GM18909 (cell line): ENCODE results near the gene CHD3.
A peak's percentile ranks its signal among the peaks of the same experiment; 100 is the strongest.
"Not testable (repeated sequence)": the region's sequence is repeated elsewhere in the genome, so short reads cannot be mapped to it uniquely, and the experiment has no call there.

ENCODE experiments used
- ATAC-seq: cut with Tn5 transposase; IDR thresholded peaks from one replicate; pipeline ENCODE4 v1.9.1; 2021; ENCODE audit warnings: mild to moderate bottlenecking; ENCODE audit not compliant: unreplicated experiment, poor library complexity

The CHD3 gene

DNA sequence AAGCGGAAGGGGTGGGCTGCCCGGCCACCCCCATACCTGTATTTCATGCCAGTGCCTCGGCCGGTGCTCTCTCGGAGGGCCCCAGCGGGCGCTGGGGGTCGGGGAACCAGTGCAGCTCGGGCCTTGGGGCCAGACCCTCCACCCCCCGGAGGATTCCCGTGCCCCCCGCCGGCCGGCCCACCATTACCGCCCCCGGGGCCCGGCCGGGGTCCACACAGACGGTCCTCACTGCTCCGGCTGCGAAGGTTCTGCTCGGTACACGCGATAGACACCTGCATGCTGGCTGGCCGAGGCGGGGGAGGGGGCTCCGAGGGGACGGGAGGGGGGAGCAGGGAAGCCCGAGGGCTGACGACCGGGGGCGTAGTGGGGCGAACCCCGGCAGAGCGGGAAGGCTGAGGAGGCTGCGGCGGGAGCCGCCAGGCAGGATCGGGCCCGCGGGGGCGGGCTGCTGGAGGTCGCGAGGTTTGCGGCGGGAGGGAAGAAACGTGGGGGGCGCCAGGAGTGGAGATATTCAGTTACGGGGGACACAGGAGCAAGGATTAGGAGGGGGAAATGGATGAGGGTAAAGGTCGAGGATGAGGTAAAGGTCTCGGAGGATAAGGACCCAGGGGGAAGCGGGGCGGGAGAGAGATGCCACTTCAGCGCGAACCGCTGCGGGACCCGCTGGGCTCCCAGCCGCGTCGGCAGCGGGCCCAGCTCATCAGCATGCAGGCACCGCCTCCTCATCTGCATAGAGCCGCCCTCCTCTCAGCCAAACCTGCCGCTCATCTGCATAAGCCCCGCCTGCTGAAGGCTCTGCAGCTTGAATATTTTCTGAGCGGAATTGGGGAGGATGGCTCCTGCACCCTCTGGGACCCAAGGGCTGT lies 40.8 kb downstream of the CHD3 start, which contains the start of gene KCNAB3:
KCNAB3 (minus strand) TSS at position 699 of the 866 bp plus-strand sequence; CDS start at position 278, 421 bp downstream.
- ATAC-seq, result no peak

DNA sequence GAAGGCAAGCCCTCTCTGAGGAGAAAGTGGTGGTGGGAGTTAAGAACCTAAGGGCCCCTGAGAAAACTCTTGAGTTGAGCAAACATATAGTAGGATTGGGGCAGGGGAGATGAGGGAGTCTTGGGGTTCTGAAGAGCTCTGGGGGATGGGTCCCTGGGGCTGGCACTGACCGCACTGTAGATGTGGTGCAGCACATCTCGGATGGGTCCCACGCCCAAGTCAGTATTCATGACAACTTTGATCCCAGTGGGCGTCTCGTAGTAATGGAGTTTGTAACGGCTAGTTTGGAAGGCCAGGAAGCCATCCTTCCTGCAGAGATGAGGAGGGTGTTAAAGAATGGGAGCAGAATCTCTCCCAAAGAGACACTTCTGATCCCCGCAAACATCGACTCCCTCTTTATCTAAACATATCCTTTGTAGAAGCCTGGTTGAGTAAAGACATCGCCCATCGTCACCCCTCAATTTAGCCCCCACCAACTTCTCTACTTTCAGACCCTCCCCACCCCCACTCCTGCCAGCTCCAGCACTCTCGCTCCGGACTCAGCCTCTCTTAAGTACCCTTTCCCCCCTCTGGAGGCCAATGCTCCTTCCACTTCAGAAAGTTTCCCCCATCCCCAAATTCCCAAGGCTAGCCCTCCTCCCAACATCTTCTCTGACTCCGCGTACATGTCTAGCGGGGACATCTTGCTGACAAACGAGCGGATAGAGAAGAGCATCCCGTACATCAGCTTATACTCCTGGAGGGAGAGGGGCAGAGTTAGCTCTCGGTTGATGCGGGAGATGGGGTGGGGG lies 42.4 kb downstream of the CHD3 start:
- no peak for ATAC-seq

DNA sequence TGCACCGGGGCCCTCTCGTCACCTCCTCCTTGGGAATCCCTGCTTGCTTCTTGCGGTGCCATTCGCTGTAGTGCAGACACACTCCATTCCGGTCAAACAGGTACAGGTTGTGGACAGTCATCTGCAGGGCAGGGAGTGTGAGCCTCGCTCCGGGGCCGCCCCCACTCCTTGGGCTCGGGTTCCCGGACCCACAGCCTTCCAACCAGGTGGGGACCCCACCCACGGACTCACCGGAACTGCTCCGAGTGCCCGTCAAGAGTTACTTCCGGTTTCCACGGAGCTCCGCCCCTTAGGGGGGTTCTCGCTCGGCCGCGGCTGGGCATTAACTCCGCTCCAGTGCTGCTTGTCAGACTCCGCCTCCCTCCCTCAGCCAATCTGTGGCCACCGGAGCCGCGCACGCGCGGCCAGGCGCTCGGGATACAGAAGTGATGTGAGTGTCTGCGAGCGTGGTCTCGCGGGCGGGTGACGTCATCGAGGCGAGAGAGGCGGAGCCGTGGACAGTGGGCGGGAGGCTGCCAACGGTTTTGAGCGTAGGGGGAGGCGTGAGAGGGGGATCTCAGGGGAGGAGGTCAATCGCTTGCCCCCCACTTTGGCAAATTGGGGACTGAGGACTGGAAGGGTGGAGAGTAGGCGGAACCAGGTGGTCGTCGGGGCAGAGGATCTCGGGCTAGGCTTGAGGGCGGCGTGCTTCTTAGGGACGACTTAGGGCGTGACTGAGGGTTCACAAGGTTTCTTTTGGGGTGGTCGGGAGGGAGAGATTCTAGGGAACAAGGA lies 43.3 kb downstream of the CHD3 start, which contains the start of the genes CNTROB and TRAPPC1:
CNTROB (plus strand) TSS at position 498 of the 774 bp plus-strand sequence. CDS start 874 bp downstream, outside the sequence.
TRAPPC1 (minus strand) TSS at position 238 of the 774 bp plus-strand sequence; CDS start at position 121, 117 bp downstream.
- ATAC-seq, result peak; percentile 92

DNA sequence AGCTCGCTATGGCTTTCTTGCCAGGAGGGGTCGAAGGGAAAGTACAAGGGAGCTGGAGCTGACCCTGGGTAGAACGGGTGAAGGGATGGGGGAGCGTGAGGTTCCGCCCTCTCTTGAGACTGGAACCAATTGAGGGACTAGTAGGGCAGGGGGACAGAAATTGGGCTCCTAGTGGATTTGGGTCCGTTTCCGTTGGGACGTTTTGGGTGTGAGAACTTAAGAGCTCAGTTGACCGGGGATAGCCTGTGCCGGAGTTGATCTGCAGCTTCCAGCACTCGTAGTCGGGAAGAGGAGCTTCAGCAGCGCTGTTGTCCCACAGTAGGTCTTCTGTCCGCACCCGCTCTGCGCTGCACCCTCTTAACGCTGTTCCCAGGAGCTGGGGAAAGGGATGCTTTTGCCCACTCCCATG lies 43.9 kb downstream of the CHD3 start:
- ATAC-seq, result peak; percentile 7

DNA sequence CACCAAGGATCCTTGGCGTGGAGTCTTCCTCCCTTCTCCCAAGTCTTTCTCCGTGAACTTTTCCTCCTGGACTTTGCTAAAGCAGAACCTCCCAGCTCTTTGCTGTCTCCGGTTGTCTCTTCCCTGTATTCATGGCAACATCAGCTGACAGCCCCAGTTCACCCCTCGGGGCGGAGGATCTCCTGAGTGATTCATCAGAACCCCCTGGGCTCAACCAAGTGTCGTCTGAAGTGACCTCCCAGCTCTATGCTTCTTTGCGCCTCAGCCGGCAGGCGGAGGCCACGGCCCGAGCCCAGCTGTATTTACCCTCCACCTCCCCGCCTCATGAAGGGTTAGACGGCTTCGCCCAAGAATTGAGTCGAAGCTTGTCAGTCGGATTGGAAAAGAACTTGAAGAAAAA lies 44.4 kb downstream of the CHD3 start:
- ATAC-seq, result no peak

DNA sequence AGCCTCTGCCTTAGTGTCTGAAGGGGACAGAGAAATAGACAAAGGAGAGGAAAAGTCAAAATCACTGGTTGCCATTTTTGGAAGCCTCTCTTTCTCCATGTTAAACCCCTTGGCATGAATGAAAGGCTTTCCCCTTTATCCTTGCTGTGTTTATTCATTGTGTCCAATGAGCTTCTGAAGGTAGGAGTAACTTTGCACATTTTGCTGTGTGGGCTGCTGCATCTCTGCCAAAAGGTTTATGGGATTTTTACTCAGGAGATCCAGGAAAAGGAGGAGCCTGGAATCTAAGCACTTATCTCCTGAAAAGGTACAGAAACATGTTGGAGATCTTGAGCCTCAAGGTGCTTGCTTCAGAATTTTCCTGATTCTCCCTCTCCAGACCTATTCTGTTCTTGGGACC lies 47.3 kb downstream of the CHD3 start:
- no peak for ATAC-seq

DNA sequence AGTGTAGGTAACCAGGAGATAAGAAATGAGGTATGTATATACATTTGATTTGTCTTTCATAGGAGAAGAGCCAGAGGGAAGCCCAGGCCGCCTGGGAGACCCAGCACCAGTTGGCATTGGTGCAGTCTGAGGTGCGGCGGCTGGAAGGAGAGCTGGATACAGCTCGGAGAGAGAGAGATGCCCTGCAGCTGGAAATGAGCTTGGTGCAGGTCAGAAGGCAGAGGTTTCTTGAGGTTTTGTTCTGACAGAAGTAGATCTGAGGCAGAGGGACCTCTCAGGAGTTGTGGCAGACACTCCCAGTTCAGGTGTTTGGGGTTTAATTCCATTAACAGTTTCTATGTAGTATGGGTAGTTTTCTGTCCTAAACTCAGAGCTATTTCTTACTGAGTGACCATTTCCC lies 51.4 kb downstream of the CHD3 start:
- ATAC-seq, result no peak

DNA sequence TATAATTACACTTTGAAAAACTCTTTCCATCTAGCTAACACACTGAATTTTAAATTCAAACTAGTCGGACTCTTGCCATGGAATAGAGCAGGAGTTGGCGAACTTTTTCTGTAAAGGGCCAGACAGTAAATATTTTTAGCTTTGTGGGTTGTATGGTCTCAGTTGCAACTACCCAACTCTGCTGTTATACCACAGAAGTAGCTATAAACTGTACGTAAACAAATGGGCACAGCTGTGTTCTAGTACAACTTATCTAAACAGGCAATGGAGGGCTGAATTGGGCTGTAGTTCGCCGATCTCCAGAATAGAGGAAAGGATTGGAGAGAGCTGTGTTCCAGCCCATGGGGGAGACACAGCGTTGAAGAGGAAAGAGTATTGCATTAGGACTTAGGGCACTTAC lies 52.2 kb downstream of the CHD3 start:
- ATAC-seq, result no peak

DNA sequence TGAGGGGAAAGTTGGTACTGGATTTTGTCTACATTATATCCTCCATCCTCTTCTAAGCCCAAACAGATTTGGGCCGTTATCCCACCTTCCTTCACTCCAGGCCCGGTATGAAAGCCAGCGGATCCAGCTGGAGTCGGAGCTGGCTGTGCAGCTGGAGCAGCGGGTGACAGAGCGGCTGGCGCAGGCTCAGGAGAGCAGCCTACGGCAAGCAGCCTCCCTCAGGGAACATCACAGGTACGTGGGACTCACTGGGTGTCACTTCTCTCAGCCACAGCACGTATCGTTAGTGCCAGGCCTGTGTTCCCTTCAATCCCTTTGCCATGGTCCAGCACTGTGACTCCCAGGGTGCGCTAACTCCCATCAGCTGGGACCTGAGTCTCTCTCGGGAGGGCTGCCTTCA lies 54.7 kb downstream of the CHD3 start:
- ATAC-seq, result no peak

DNA sequence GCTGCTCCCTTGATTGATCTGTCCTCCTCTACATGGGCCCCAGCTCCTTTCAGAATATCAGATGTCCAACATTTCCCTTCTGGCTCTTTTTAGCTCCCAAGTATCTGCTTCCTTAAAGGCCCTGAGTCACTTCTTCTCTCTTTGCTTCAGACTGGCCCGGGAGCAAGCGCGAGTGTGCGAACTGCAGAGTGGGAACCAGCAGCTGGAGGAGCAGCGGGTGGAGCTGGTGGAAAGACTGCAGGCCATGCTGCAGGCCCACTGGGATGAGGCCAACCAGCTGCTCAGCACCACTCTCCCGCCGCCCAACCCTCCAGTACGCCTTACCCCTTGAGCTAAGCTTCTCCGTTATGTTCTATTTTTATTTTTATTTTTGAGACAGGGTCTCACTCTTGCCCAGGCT lies 55.7 kb downstream of the CHD3 start:
- no peak for ATAC-seq

DNA sequence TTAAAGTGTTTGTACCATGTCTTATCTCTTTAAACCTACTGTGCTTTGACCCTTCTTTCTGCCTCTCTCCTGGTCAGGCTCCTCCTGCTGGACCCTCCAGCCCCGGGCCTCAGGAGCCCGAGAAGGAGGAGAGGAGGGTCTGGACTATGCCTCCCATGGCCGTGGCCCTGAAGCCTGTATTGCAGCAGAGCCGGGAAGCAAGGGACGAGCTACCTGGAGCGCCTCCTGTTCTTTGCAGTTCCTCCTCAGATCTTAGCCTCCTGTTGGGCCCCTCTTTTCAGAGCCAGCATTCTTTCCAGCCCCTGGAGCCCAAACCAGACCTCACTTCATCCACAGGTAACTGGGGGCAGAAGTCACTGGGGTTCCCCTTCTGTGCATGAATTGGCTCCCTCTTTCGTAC lies 57.1 kb downstream of the CHD3 start:
- ATAC-seq, result no peak

DNA sequence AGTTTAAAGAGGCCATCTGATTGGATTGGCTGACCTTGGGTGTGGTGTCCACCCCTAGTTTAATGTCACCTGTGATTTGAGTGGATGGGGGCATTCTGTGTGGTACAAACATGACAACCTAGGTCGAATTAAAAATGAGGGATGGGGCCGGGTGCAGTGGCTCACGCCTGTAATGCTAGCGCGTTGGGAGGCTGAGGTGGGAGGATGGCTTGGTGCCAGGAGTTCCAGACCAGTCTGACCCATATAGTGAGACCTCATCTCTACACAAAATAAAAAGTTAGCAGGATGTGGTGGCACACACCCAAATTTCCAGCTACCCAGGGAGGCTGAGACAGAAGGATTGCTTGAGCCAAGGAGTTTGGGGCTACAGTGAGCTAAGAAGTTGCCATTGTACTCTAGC lies 57.9 kb downstream of the CHD3 start:
- no peak for ATAC-seq

DNA sequence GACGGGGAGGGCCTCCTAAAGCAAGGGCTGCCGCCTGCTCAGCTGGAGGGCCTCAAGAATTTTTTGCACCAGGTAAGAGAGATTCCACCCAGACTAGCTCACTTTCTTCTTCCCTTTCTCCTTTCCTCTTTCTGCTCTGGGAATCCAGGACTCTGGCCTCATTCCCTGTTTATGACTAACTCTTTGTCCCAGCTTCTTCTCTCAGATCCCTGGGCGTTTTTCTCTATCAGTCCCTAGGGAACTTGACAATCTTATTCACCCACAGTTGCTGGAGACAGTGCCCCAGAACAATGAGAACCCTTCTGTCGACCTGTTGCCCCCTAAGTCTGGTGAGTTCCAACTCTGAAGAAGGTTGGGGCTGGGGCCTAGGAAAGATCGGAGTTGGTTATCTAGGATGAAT lies 59.1 kb downstream of the CHD3 start:
- ATAC-seq, result no peak

DNA sequence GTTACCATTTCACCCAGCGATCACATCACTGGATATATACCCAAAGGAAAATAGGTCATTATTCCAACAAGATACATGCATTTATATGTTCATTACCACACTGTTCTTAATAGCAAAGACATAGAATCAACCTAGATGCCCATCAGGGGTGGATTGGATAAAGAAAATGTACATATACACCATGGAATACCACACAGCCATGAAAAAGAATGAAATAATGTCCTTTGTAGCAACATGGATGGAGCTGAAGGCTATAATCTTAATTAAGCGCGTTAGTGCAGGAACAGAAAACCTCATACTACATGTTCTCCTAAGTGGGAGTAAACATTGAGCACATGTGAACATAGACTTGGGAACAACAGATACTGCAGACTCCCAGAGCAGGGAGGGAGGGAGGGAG lies 62.0 kb downstream of the CHD3 start:
- no peak for ATAC-seq

DNA sequence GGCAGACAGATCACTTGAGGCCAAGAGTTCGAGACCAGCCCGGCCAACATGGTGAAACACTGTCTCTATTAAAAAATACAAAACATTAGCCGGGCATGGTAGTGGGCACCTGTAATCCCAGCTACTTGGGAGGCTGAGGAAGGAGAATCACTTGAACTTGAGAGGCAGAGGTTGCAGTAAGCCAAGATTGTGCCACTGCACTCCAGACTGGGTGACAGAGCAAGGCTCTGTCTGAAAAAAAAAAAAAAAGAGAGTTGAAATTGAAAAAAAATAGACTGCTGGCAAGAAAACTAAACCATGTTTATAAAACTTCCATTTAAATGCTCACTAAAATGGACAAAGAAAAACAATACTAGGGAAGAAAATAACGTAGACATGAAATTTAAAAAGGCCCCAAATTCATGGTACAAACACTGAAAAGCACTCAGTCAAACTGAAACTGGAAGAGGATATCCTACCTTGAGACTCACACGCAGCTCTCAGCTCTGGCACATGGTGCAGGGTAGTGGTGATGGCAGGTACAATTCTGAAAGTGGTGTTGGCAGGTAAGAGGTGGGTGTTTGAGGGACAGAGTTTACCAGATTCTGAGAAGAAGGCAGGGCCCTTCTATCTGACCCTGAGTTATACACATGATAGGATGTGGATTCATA lies 62.7 kb downstream of the CHD3 start:
- ATAC-seq, result no peak

DNA sequence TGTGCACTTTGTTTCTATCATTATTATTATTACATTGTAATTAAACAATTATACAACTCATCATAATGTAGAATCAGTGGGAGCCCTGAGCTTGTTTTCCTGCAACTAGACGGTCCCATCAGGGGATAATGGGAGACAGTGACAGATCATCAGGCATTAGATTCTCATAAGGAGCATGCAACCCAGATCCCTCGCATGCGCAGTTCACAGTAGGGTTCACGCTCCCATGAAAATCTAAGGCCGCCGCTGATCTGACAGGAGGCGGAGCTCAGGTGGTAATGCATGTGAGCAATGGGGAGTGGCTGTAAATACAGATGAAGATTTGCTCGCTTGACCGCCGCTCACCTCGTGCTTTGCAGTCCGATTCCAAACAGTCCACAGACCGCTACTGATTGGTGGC lies 64.7 kb downstream of the CHD3 start:
- not testable (repeated sequence) for ATAC-seq

DNA sequence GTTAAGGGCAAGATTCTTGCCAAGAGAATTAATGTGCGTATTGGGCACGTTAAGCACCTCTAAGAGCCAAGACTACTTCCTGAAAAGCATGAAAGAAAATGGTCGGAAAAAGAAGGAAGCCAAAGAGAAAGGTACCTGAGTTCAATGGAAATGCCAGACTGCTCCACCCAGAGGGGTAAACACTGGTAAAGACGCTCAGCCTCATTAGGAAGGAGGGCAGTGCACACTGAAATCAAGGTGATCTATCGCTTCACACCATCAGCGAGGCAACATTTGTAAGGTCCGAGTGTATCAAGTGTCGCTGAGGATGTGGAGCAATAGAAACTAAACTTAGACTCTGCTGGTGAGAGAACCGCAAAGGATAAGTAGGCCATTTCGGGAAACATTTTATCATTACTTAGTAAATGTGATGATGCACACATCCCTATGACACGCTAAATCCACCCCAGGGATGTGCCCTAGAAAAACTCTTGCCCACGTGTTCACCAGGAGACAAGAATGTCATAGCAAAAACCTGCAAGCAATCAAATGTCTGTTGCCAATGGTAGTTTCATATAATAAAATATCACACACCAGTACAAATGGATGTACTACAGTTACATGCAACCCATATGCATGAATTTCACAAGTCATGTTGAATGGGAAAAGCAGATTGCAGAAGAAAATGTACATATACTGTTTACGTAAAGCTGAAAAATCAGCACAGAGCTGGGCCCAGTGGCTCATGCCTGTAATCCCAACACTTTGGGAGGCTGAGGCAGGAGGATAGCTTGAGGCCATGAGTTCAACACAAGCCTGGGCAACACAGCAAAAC lies 67.0 kb downstream of the CHD3 start:
- no peak for ATAC-seq

DNA sequence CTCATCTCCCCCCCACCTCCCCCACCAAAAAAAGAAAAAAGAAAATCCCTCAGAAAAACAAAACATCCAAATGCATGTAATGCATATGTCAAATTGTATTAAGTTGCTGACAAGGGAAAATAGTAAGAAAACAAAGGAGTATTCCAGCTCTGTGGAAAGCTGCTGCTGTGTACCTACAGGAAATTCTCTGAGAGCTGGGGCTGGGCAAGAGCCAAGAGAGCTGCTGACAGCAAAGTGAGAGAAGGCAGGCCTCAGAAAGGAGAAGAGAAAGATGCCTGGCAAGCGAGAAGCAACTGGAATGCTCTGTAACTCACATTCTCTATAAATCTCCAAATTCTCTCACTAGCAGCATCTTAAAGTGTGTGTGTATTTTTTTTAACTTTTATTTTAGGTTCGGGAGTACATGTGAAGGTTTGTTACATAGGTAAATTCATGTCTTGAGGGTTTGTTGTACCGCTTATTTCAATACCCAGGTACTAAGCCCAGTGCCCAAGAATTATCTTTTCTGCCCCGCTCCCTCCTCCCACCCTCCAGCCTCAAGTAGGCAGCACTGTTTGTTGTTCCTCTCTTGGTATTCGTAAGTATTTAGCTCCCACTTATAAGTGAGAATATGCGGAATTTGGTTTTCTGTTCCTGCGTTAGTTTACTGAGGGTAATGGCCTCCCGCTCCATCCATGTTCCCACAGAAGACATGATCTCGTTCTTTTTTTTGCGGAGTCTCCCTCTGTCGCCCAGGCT lies 67.8 kb downstream of the CHD3 start:
- ATAC-seq, result no peak
